Adrenal gland (tissue), 12 donors: ENCODE data around the gene FN3K. TPM values are rescaled to one million over a fixed set of nuclear protein-coding genes. Genes with fewer than 3 reads are reported as not detected.
"Not testable (repeated sequence)": the region's sequence is repeated elsewhere in the genome, so short reads cannot be mapped to it uniquely, and the experiment has no call there.

ENCODE experiments used
- DNase-seq, 7 donors: peaks; one replicate each; pipeline ENCODE4 v3.0.0-alpha.2; 2019 to 2020
- H3K27ac ChIP-seq, 5 donors: fragments of 200-600 bp; sonication (generic) in 4 of 5; 1 replicate in 3 of 5; 2 replicates in 2 of 5; pipeline versions ENCODE4 v1.5.1 to v1.8.0; 2016 to 2020; ENCODE audit warnings: mild to moderate bottlenecking in 1 of 5
- H3K27me3 ChIP-seq: fragments of 200-600 bp; 2 replicates; pipeline ENCODE4 v1.8.0; 2021
- H3K36me3 ChIP-seq, 2 donors: fragments of 200-600 bp; replicated peaks in 1 of 2; 1 replicate in 1 of 2; 2 replicates in 1 of 2; pipeline versions ENCODE4 v1.5.1 to v1.8.0; 2018 to 2022
- H3K4me1 ChIP-seq, 2 donors: fragments of 200-600 bp; replicated peaks in 1 of 2; 1 replicate in 1 of 2; 2 replicates in 1 of 2; pipeline versions ENCODE4 v1.5.1 to v1.8.0; 2018 to 2021
- H3K4me3 ChIP-seq, 4 donors: fragments of 200-600 bp; sonication (generic) in 3 of 4; one replicate each; pipeline ENCODE4 v1.5.1; 2016 to 2018
- H3K9me3 ChIP-seq, 3 donors: fragments of 200-600 bp; sonication (generic) in 1 of 3; replicated peaks in 1 of 3; 1 replicate in 2 of 3; 2 replicates in 1 of 3; pipeline versions ENCODE4 v1.5.1 to v1.8.0; 2016 to 2021
- POLR2A ChIP-seq, 2 donors: fragments of 450-650 bp; IDR thresholded peaks; one replicate each; pipeline ENCODE4 v1.6.1; 2017; ENCODE audit warnings: antibody characterized with exemption in 2 of 2, mild to moderate bottlenecking in 2 of 2, moderate library complexity in 1 of 2
- WGBS, 4 donors: extraction: QIAGEN DNeasy Blood & Tissue Kit in 2 of 4; methylation state at CpG; one replicate each; pipeline versions ENCODE4 v1.1.5 to v1.1.7; 2013 to 2017; 5-methylcytosine and 5-hydroxymethylcytosine counted together
- intact Hi-C, 2 donors: fragments of 100-400 bp; cut with DNase I; formaldehyde crosslinking; loops; one replicate each; pipeline versions ENCODE4 v1.14.1 to v1.15.0; 2022 to 2023
- polyA plus RNA-seq, 3 donors: library from polyadenylated mRNA; stranded (reverse); fragments of 200-250 nt in 2 of 3; fragments of 350-450 nt in 1 of 3; fragmentation: Illumina TruSeq in 1 of 3; extraction: RNeasy Lipid Tissue Mini Kit (QIAGEN cat#74804) in 1 of 3; gene quantifications; one replicate each; pipeline ENCODE4 v1.2.3, GENCODE V29; 2013 to 2014
- total RNA-seq, 9 donors: library from RNA; depleted of rRNA in 4 of 9; stranded (reverse); fragments of >200 nt in 4 of 9; fragments of 120-200 nt in 1 of 9; fragmentation: NEBNext Ultra II Directional in 1 of 9; extraction: Animal tissue kit (Norgen Biotek cat#: 25700) in 1 of 9; gene quantifications; one replicate each; pipeline versions ENCODE4 v1.1.0 to v1.2.4, GENCODE V29; 2013 to 2023
- TF ChIP-seq, protein P1 (sequence below), 6 experiments: fragments of 450-650 bp in 4 of 6; fragments of 200-600 bp in 2 of 6; sonication (generic) in 1 of 6; IDR thresholded peaks; 1 replicate in 5 of 6; 2 replicates in 1 of 6; pipeline versions ENCODE4 v1.5.1 to v1.8.0; 2016 to 2021; ENCODE audit warnings: antibody characterized with exemption in 6 of 6, mild to moderate bottlenecking in 2 of 6, moderate library complexity in 1 of 6
- donor health status: healthy with polysubstance abuse.
- donor health status: Bipolar disorder and iron deficiency.
- donor health status: DM: yes; HTN: yes; CAD: no.
- donor health status: DM: no; HTN: no; CAD: no.
- donor health status: DM: no; HTN: no; CAD: no.
- donor health status: DM: yes; HTN: yes; CAD: no.

FN3K gene
- total and polyA plus RNA-seq, 12 donors: 16.0 to 136 (median 40.8) TPM

DNA sequence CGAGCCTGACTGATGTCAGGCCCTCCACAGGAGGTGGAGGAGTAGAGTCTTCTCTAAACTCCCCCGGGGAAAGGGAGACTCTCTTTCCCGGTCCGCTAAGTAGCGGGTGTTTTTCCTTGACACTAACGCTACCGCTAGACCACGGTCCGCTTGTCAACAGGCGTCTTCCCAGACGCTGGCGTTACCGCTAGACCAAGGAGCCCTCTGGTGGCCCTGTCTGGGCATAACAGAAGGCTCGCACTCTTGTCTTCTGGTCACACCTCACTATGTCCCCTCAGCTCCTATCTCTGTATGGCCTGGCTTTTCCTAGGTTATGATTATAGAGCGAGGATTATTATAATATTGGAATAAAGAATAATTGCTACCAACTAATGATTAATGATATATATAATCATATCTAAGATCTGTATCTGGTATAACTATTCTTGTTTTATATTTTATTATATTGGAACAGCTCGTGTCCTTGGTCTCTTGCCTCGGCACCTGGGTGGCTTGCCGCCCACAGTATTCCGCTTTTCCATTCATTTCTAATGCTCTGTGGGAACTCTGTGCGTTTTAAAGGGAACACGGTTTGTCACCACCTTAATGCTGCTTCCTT, 42.5 kb downstream of the FN3K start:
- intact Hi-C loops: loop anchor here in 1 of 2 donors (5.0 kb wide), 1 partner anchor 426 kb away; no protein-coding TSS in a partner anchor
- WGBS, 4 donors: 63 to 67% (median 67%) methylated on average over 21 of the region's 21 CpGs
- TF ChIP-seq, protein P1, sequence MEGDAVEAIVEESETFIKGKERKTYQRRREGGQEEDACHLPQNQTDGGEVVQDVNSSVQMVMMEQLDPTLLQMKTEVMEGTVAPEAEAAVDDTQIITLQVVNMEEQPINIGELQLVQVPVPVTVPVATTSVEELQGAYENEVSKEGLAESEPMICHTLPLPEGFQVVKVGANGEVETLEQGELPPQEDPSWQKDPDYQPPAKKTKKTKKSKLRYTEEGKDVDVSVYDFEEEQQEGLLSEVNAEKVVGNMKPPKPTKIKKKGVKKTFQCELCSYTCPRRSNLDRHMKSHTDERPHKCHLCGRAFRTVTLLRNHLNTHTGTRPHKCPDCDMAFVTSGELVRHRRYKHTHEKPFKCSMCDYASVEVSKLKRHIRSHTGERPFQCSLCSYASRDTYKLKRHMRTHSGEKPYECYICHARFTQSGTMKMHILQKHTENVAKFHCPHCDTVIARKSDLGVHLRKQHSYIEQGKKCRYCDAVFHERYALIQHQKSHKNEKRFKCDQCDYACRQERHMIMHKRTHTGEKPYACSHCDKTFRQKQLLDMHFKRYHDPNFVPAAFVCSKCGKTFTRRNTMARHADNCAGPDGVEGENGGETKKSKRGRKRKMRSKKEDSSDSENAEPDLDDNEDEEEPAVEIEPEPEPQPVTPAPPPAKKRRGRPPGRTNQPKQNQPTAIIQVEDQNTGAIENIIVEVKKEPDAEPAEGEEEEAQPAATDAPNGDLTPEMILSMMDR (IDR thresholded peaks at IDR 0.05): peak in 5 of 6 experiments; percentile 26 to 53 (median 31)

DNA sequence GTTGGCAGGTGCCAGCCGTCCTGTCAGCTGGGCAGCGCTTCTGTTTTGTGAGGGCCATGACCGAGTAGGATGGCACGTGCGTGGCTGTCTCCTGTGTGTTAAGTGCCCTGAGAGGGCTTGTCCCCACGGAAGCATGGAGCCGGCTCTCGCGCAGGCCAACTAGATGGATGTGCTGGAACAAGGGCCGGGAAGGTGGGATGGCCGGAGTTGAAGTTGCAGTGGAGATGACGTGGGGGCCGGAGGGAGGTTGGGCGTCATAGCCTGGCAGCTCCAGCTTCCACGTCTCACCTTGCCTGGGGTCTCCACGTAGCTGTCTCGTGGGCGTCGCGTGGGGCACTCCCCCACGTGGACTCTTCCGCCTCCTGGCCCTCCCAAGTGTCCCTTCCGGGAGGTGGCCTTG, 44.1 kb downstream of the FN3K start:
- no peaks in the 10 kb centered on the region for H3K27me3 ChIP-seq
- TF ChIP-seq, protein P1 (IDR thresholded peaks at IDR 0.05): no peak
- TF ChIP-seq POLR2A (IDR thresholded peaks at IDR 0.05): no peak
- intact Hi-C loops: loop anchor here in 1 of 2 donors (5.0 kb wide), 1 partner anchor 427 kb away; no protein-coding TSS in a partner anchor
- no peak overlapping the region for H3K4me3 ChIP-seq
- WGBS, 4 donors: 93 to 97% (median 93%) methylated on average over 14 to 23 of the region's 23 CpGs
- peak overlapping the region in 1 of 5 donors; percentile 49 for H3K27ac ChIP-seq
- no peaks in the 10 kb centered on the region for H3K4me1 ChIP-seq
- no peak for DNase-seq
- H3K36me3 ChIP-seq: peaks cover 0 to 14% of the 10 kb centered on the region in 2 donors
- H3K9me3 ChIP-seq: no peaks in the 10 kb centered on the region

More for the DNA sequence above, 42.5 kb downstream of the FN3K start:
- not testable (repeated sequence) for H3K4me3 ChIP-seq, H3K4me1 ChIP-seq, H3K27me3 ChIP-seq, H3K9me3 ChIP-seq, H3K36me3 ChIP-seq, H3K27ac ChIP-seq
- peak in 1 of 7 donors; percentile 47 for DNase-seq

DNA sequence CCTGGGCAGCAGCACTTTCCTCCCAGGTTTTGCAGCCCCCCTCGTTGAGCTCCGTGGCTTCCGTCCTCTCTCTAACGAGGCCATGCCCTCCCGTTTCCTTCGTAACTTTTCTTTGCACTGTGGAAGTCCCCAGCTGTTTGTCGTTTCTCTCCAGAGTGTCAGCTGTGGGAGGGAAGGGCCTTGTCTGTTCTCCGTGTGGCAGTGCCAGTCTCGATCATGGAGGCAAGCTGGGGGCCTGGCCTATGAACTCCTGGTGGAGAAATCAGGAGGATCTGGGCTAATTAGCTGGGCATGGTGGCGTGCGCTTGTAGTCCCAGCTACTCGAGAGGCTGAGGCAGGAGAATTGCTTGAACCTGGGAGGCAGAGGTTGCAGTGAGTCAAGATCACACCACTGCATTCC, 44.8 kb downstream of the FN3K start:
- Histone ChIP-seq H3K36me3 (peaks cover 0 to 14% of the 10 kb centered on the region in 2 donors), H3K4me1 (no peaks in the 10 kb centered on the region), H3K27ac (peak overlapping the region in 1 of 5 donors; percentile 49), H3K27me3 (no peaks in the 10 kb centered on the region), H3K4me3 (no peak overlapping the region), H3K9me3 (no peaks in the 10 kb centered on the region)
- WGBS, 4 donors: 74 to 79% (median 77%) methylated on average over 10 to 12 of the region's 12 CpGs
- DNase-seq: no peak
- TF ChIP-seq, protein P1 (IDR thresholded peaks at IDR 0.05): no peak
- intact Hi-C loops: loop anchor here (5.0 kb wide), 2 partner anchors 132 to 137 kb away; no protein-coding TSS in a partner anchor

DNA sequence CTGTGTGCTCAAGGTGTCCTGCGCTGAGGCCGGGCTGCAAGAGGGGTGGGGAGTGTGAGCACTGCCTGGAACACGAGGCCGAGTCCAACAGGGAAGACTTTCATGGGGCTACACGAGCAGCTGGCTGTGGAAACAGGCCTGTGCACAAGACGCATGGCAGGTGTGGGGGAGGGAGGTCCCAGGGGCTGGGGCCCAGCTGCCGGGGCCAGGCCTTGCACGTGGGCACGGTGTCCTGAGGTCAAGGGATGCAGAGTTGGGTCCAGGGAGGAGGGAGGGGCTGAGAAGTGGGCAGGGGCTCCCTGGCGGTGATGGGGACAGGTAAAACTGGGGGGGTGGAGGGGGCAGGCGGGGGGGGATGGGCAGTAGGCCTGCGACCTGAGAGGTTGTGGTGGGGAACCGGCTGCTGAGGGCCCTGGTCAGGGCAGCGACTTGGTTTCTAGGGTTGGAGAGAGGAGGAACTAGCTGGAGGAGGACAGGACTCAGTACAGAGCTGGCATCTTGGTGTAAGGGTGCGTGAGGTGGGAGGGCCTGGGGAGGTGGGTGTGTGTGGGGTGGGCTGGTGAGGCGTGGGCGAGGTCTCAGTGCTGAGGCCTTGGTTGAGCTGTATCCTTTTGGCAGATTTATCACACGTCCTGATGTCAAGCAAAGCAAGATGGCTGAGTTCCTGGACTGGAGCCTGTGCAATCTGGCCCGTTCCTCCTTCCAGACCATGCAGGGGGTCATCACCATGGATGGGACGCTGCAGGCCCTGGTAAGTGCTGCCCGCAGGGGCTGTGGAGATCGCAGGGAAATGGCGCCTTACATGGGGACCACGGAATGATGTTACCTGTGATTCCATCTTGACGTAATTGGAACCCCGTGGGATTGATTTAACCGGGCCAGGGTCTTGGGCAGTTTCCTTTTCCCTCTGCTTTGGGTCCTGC, 45.8 kb downstream of the FN3K start:
- H3K4me1 ChIP-seq: no peaks in the 10 kb centered on the region
- no peaks in the 10 kb centered on the region for H3K9me3 ChIP-seq
- WGBS, 4 donors: 80 to 86% (median 85%) methylated on average over 11 to 27 of the region's 27 CpGs
- intact Hi-C loops: loop anchor here (5.0 kb wide), 2 partner anchors 131 to 136 kb away; no protein-coding TSS in a partner anchor
- H3K4me3 ChIP-seq: no peak overlapping the region
- no peaks in the 10 kb centered on the region for H3K27me3 ChIP-seq
- no peak for TF ChIP-seq POLR2A (IDR thresholded peaks at IDR 0.05)
- TF ChIP-seq, protein P1 (IDR thresholded peaks at IDR 0.05): no peak
- DNase-seq: no peak
- H3K27ac ChIP-seq: no peak overlapping the region
- H3K36me3 ChIP-seq: peaks cover 0 to 14% of the 10 kb centered on the region in 2 donors
